B cell (primary cell): ENCODE data around the gene GRM4. TPM values are rescaled to one million over a fixed set of nuclear protein-coding genes. Genes with fewer than 3 reads are reported as not detected.

Experiments used
- ATAC-seq: fragments of 200-7000 bp; cut with Tn5 transposase; one replicate; pipeline ENCODE4 v1.10.0; 2021; ENCODE audit warnings: low read depth, mild to moderate bottlenecking, moderate number of reproducible peaks, moderate library complexity
- CTCF ChIA-PET: fragments of 350-600 bp; sonication (Branson Sonifier 250); formaldehyde crosslinking; loops from one replicate; lab custom pipeline; 2021; ENCODE audit warnings: antibody characterized with exemption, inconsistent platforms; lab: Charles Lee
- POLR2A ChIA-PET: fragments of 350-600 bp; sonication (Branson Sonifier 250); formaldehyde crosslinking; loops from one replicate; lab custom pipeline; 2021; ENCODE audit warnings: antibody characterized with exemption; lab: Charles Lee
- DNase-seq: peaks from one replicate; pipeline ENCODE4 v3.0.0; 2013
- H2AFZ ChIP-seq: 2 replicates; pipeline ENCODE4 v1.6.1; 2012; ENCODE audit warnings: mild to moderate bottlenecking, low read depth, low read length; ENCODE audit not compliant: insufficient read depth, poor library complexity, severe bottlenecking
- H3K27ac ChIP-seq, 2 donors: 1 replicate in 1 of 2; 2 replicates in 1 of 2; pipeline ENCODE4 v1.5.1; 2012 to 2013; ENCODE audit warnings: low read length in 2 of 2, mild to moderate bottlenecking in 2 of 2, moderate library complexity in 1 of 2
- H3K27me3 ChIP-seq, 4 experiments: fragments of 200-600 bp in 1 of 4; sonication (generic) in 1 of 4; replicated peaks in 1 of 4; 1 replicate in 2 of 4; 2 replicates in 2 of 4; pipeline versions ENCODE4 v1.6.1 to v1.7.0; 2013 to 2016; ENCODE audit warnings: low read length in 3 of 4, mild to moderate bottlenecking in 2 of 4, mixed read lengths in 1 of 4, moderate library complexity in 1 of 4; ENCODE audit not compliant: insufficient read depth in 4 of 4, control insufficient read depth in 3 of 4; ENCODE audit errors: control extremely low read depth in 1 of 4
- H3K36me3 ChIP-seq, 2 experiments: replicated peaks in 1 of 2; 1 replicate in 1 of 2; 2 replicates in 1 of 2; pipeline versions ENCODE4 v1.6.1 to v1.7.1; 2013; ENCODE audit warnings: low read length in 1 of 2; ENCODE audit not compliant: insufficient read depth in 2 of 2, control insufficient read depth in 1 of 2; ENCODE audit errors: control extremely low read depth in 1 of 2, extremely low read depth in 1 of 2
- H3K4me1 ChIP-seq, 2 donors: fragments of 200-600 bp in 1 of 2; sonication (generic) in 1 of 2; 1 replicate in 1 of 2; 2 replicates in 1 of 2; pipeline versions ENCODE4 v1.5.1 to v1.6.1; 2013 to 2017; ENCODE audit warnings: low read length in 2 of 2; ENCODE audit not compliant: control insufficient read depth in 2 of 2, insufficient read depth in 2 of 2
- H3K4me2 ChIP-seq: replicated peaks from 2 replicates; pipeline ENCODE3; 2012; ENCODE audit warnings: mild to moderate bottlenecking, low read depth, low read length; ENCODE audit not compliant: poor library complexity, severe bottlenecking
- H3K4me3 ChIP-seq, 5 experiments: fragments of 200-600 bp in 1 of 5; sonication (generic) in 1 of 5; 1 replicate in 3 of 5; 2 replicates in 2 of 5; pipeline versions ENCODE4 v1.5.1 to v1.7.0; 2011 to 2016; ENCODE audit warnings: low read length in 4 of 5, mild to moderate bottlenecking in 4 of 5, low read depth in 2 of 5, control low read depth in 1 of 5, moderate library complexity in 1 of 5; ENCODE audit not compliant: insufficient read depth in 1 of 5; ENCODE audit errors: control extremely low read depth in 1 of 5, extremely low read depth in 1 of 5
- H3K79me2 ChIP-seq: fragments of 200-600 bp; sonication (generic); one replicate; pipeline ENCODE4 v1.6.0; 2016; ENCODE audit warnings: low read length; ENCODE audit not compliant: control insufficient read depth, insufficient read depth
- H3K9ac ChIP-seq: fragments of 200-600 bp; sonication (generic); 2 replicates; pipeline ENCODE4 v1.6.1; 2017; ENCODE audit warnings: mild to moderate bottlenecking, low read length, moderate library complexity
- H3K9me3 ChIP-seq, 3 donors: one replicate each; pipeline versions ENCODE4 v1.6.1 to v1.7.1; 2013; ENCODE audit warnings: low read length in 2 of 3; ENCODE audit not compliant: control insufficient read depth in 2 of 3, insufficient read depth in 1 of 3; ENCODE audit errors: control extremely low read depth in 1 of 3
- H4K20me1 ChIP-seq: 2 replicates; pipeline ENCODE4 v1.6.0; 2012; ENCODE audit warnings: mild to moderate bottlenecking, low read length; ENCODE audit not compliant: insufficient read depth, control insufficient read depth, poor library complexity, severe bottlenecking
- H3K27ac Mint-ChIP-seq: one replicate; pipeline ENCODE4 v1.8.0; 2021; ENCODE audit warnings: mixed read lengths
- H3K27me3 Mint-ChIP-seq: one replicate; pipeline ENCODE4 v1.8.0; 2021; ENCODE audit warnings: mixed read lengths
- H3K4me1 Mint-ChIP-seq: one replicate; pipeline ENCODE4 v1.8.0; 2021; ENCODE audit warnings: mixed read lengths
- H3K4me3 Mint-ChIP-seq: one replicate; pipeline ENCODE4 v1.8.0; 2021; ENCODE audit warnings: mixed read lengths
- H3K9me3 Mint-ChIP-seq: one replicate; pipeline ENCODE4 v1.8.0; 2022; ENCODE audit warnings: mixed read lengths; ENCODE audit not compliant: insufficient read depth
- CTCF ChIP-seq: fragments of 200-600 bp; IDR thresholded peaks from one replicate; pipeline ENCODE4 v1.8.0; 2022; ENCODE audit warnings: antibody characterized with exemption, mild to moderate bottlenecking
- EZH2 ChIP-seq: IDR thresholded peaks from 2 replicates; pipeline ENCODE4 v1.6.1; 2012; ENCODE audit warnings: borderline replicate concordance, low read depth, mild to moderate bottlenecking, moderate library complexity, low read length; ENCODE audit not compliant: insufficient read depth, poor library complexity, severe bottlenecking
- WGBS: methylation state at CpG from one replicate; pipeline ENCODE4 v1.1.5; 2013; ENCODE audit warnings: missing lambda C conversion rate; ENCODE audit not compliant: insufficient coverage; 5-methylcytosine and 5-hydroxymethylcytosine counted together
- intact Hi-C: fragments of 100-400 bp; cut with micrococcal nuclease; formaldehyde crosslinking; loops from one replicate; pipeline ENCODE4 v1.10.0; 2022
- polyA plus RNA-seq: library from polyadenylated mRNA; depleted of rRNA; stranded (reverse); fragments of >200 nt; gene quantifications from 2 replicates; pipeline ENCODE4 v1.2.3, GENCODE V29; 2012
- total RNA-seq, 2 donors: library from RNA; stranded (reverse); fragments of 120-200 nt in 1 of 2; gene quantifications; 1 replicate in 1 of 2; 2 replicates in 1 of 2; pipeline versions ENCODE4 v1.2.3 to v1.2.4, GENCODE V29; 2013 to 2022

The GRM4 gene
- total and polyA plus RNA-seq, 2 donors (not counting 1 experiment from before 2014, with no cell fraction given): 0.04 TPM; not detected in 1

GRCh38 chr6:34046617-34047016 is 99.3 kb downstream of the GRM4 start:
- H3K27ac Mint-ChIP-seq: no peak overlapping the region
- CTCF ChIA-PET: interaction anchor here (1.2 kb wide), 1 partner anchor 9 kb away, joined by 5 read pairs; no protein-coding TSS in a partner anchor
- intact Hi-C loops: no loop called here

GRCh38 chr6:34045771-34046170 is 100.1 kb downstream of the GRM4 start:
- H2AFZ ChIP-seq: no peak overlapping the region
- no peak overlapping the region for H3K4me2 ChIP-seq
- H3K4me3 Mint-ChIP-seq: no peak overlapping the region
- H3K36me3 ChIP-seq: no peaks in the 10 kb centered on the region
- no peaks in the 10 kb centered on the region for H3K4me1 ChIP-seq
- no peak overlapping the region for H3K27ac ChIP-seq
- TF ChIP-seq EZH2: no peak
- TF ChIP-seq CTCF: no peak
- intact Hi-C loops: no loop called here
- DNase-seq (no peak), ATAC-seq (no peak)
- H3K27ac Mint-ChIP-seq: no peak overlapping the region
- H4K20me1 ChIP-seq: no peaks in the 10 kb centered on the region
- H3K79me2 ChIP-seq: no peaks in the 10 kb centered on the region
- ChIA-PET POLR2A (no interaction called here), CTCF (no interaction called here)
- H3K4me3 ChIP-seq: no peak overlapping the region
- no peak overlapping the region for H3K9ac ChIP-seq
- H3K9me3 Mint-ChIP-seq: no peaks in the 10 kb centered on the region
- peaks cover 0 to 18% (median 0%) of the 10 kb centered on the region in 3 donors for H3K9me3 ChIP-seq
- no peaks in the 10 kb centered on the region for H3K27me3 ChIP-seq
- H3K27me3 Mint-ChIP-seq: peaks cover 16% of the 10 kb centered on the region
- H3K4me1 Mint-ChIP-seq: peaks cover 11% of the 10 kb centered on the region
- 76% methylated on average over 5 of the region's 8 CpGs for WGBS

More at GRCh38 chr6:34046617-34047016, 99.3 kb downstream of the GRM4 start:
- H3K27ac ChIP-seq: no peak overlapping the region
- no peak overlapping the region for H3K4me3 ChIP-seq
- H4K20me1 ChIP-seq: no peaks in the 10 kb centered on the region
- no peak for DNase-seq
- WGBS: 94% methylated on average over 2 of the region's 5 CpGs
- Mint-ChIP-seq H3K4me1 (peaks cover 11% of the 10 kb centered on the region), H3K9me3 (no peaks in the 10 kb centered on the region), H3K27me3 (peaks cover 23% of the 10 kb centered on the region), H3K4me3 (no peak overlapping the region)
- H3K9ac ChIP-seq: no peak overlapping the region
- H3K27me3 ChIP-seq: no peaks in the 10 kb centered on the region
- peaks cover 0 to 18% (median 0%) of the 10 kb centered on the region in 3 donors for H3K9me3 ChIP-seq
- no peaks in the 10 kb centered on the region for H3K36me3 ChIP-seq
- POLR2A ChIA-PET: no interaction called here
- no peak for ATAC-seq
- H3K79me2 ChIP-seq: no peaks in the 10 kb centered on the region
- no peaks in the 10 kb centered on the region for H3K4me1 ChIP-seq
- no peak overlapping the region for H3K4me2 ChIP-seq
- no peak overlapping the region for H2AFZ ChIP-seq
- no peak for TF ChIP-seq CTCF
- TF ChIP-seq EZH2: no peak
